ENCODE data around the gene GOLT1A.

The GOLT1A gene

GRCh38 chr1:204213668-204214662 lies at the start of gene GOLT1A:
Gene GOLT1A (minus strand): TSS chr1:204213988. CDS start chr1:204213906, 82 bp downstream.
- Histone ChIP-seq H3K27ac (ENCODE audit: low read depth, low read length) (no peak within 1 kb of the TSS), H3K4me1 (ENCODE audit: control insufficient read depth, insufficient read depth, low read length) (peaks cover 6% of the 10 kb centered on the region; the same call in 1 of the 2 replicates), H3K4me3 (ENCODE audit: low read depth, low read length) (peak within 1 kb of the TSS; percentile 71), H3K9me3 (ENCODE audit: control insufficient read depth, insufficient read depth, low read depth, low read length) (no peaks in the 10 kb centered on the region), H3K27me3 (ENCODE audit: control insufficient read depth, insufficient read depth, low read length) (peaks cover 7% of the 10 kb centered on the region; the same call in 1 of the 2 replicates), H3K36me3 (ENCODE audit: control insufficient read depth, insufficient read depth, low read length) (no peaks in the 10 kb centered on the region), H3K9ac (ENCODE audit: low read length) (no peak within 1 kb of the TSS)

GRCh38 chr1:204263254-204263910 lies 49.6 kb upstream of the GOLT1A start:
- Histone ChIP-seq H3K9ac (ENCODE audit: low read length) (no peak overlapping the region), H3K27ac (ENCODE audit: low read depth, low read length) (no peak overlapping the region)

GRCh38 chr1:204262506-204263253 lies 48.9 kb upstream of the GOLT1A start:
- Histone ChIP-seq H3K36me3 (ENCODE audit: control insufficient read depth, insufficient read depth, low read length) (no peaks in the 10 kb centered on the region), H3K27ac (ENCODE audit: low read depth, low read length) (no peak overlapping the region), H3K9ac (ENCODE audit: low read length) (no peak overlapping the region), H3K4me3 (ENCODE audit: low read depth, low read length) (no peak overlapping the region), H3K4me1 (ENCODE audit: control insufficient read depth, insufficient read depth, low read length) (peaks cover 7% of the 10 kb centered on the region; the same call in 1 of the 2 replicates), H3K9me3 (ENCODE audit: control insufficient read depth, insufficient read depth, low read depth, low read length) (no peaks in the 10 kb centered on the region), H3K27me3 (ENCODE audit: control insufficient read depth, insufficient read depth, low read length) (peaks cover 3% of the 10 kb centered on the region; the same call in 1 of the 2 replicates)

More at GRCh38 chr1:204263254-204263910, 49.6 kb upstream of the GOLT1A start:
- no peak overlapping the region for H3K4me3 ChIP-seq (ENCODE audit: low read depth, low read length)
- no peaks in the 10 kb centered on the region for H3K9me3 ChIP-seq (ENCODE audit: control insufficient read depth, insufficient read depth, low read depth, low read length)
- no peaks in the 10 kb centered on the region for H3K36me3 ChIP-seq (ENCODE audit: control insufficient read depth, insufficient read depth, low read length)
- peaks cover 3% of the 10 kb centered on the region; the same call in 1 of the 2 replicates for H3K27me3 ChIP-seq (ENCODE audit: control insufficient read depth, insufficient read depth, low read length)
- peaks cover 7% of the 10 kb centered on the region; the same call in 1 of the 2 replicates for H3K4me1 ChIP-seq (ENCODE audit: control insufficient read depth, insufficient read depth, low read length)

GRCh38 chr1:204261746-204262505 lies 48.1 kb upstream of the GOLT1A start:
- Histone ChIP-seq H3K9ac (ENCODE audit: low read length) (no peak overlapping the region), H3K4me3 (ENCODE audit: low read depth, low read length) (no peak overlapping the region), H3K27me3 (ENCODE audit: control insufficient read depth, insufficient read depth, low read length) (peaks cover under 1% of the 10 kb centered on the region; the same call in 1 of the 2 replicates), H3K4me1 (ENCODE audit: control insufficient read depth, insufficient read depth, low read length) (peaks cover 7% of the 10 kb centered on the region; the same call in 1 of the 2 replicates), H3K9me3 (ENCODE audit: control insufficient read depth, insufficient read depth, low read depth, low read length) (no peaks in the 10 kb centered on the region), H3K27ac (ENCODE audit: low read depth, low read length) (no peak overlapping the region), H3K36me3 (ENCODE audit: control insufficient read depth, insufficient read depth, low read length) (no peaks in the 10 kb centered on the region)

GRCh38 chr1:204261266-204261665 lies 47.5 kb upstream of the GOLT1A start:
- H3K27ac ChIP-seq (ENCODE audit: low read depth, low read length): no peak overlapping the region
- H3K4me1 ChIP-seq (ENCODE audit: control insufficient read depth, insufficient read depth, low read length): peaks cover 13% of the 10 kb centered on the region
- no peak overlapping the region for H3K9ac ChIP-seq (ENCODE audit: low read length)
- H3K36me3 ChIP-seq (ENCODE audit: control insufficient read depth, insufficient read depth, low read length): no peaks in the 10 kb centered on the region
- H3K9me3 ChIP-seq (ENCODE audit: control insufficient read depth, insufficient read depth, low read depth, low read length): no peaks in the 10 kb centered on the region
- no peak overlapping the region for H3K4me3 ChIP-seq (ENCODE audit: low read depth, low read length)
- no peaks in the 10 kb centered on the region for H3K27me3 ChIP-seq (ENCODE audit: control insufficient read depth, insufficient read depth, low read length)

GRCh38 chr1:204260601-204261197 lies 46.9 kb upstream of the GOLT1A start:
- H3K36me3 ChIP-seq (ENCODE audit: control insufficient read depth, insufficient read depth, low read length): no peaks in the 10 kb centered on the region
- no peaks in the 10 kb centered on the region for H3K27me3 ChIP-seq (ENCODE audit: control insufficient read depth, insufficient read depth, low read length)
- no peaks in the 10 kb centered on the region for H3K9me3 ChIP-seq (ENCODE audit: control insufficient read depth, insufficient read depth, low read depth, low read length)
- H3K27ac ChIP-seq (ENCODE audit: low read depth, low read length): no peak overlapping the region
- H3K9ac ChIP-seq (ENCODE audit: low read length): no peak overlapping the region
- no peak overlapping the region for H3K4me3 ChIP-seq (ENCODE audit: low read depth, low read length)
- H3K4me1 ChIP-seq (ENCODE audit: control insufficient read depth, insufficient read depth, low read length): peaks cover 19% of the 10 kb centered on the region

GRCh38 chr1:204259782-204260181 lies 46.0 kb upstream of the GOLT1A start:
- no peaks in the 10 kb centered on the region for H3K9me3 ChIP-seq (ENCODE audit: control insufficient read depth, insufficient read depth, low read depth, low read length)
- peaks cover 28% of the 10 kb centered on the region for H3K4me1 ChIP-seq (ENCODE audit: control insufficient read depth, insufficient read depth, low read length)
- H3K27ac ChIP-seq (ENCODE audit: low read depth, low read length): no peak overlapping the region
- H3K36me3 ChIP-seq (ENCODE audit: control insufficient read depth, insufficient read depth, low read length): no peaks in the 10 kb centered on the region
- H3K27me3 ChIP-seq (ENCODE audit: control insufficient read depth, insufficient read depth, low read length): no peaks in the 10 kb centered on the region
- no peak overlapping the region for H3K9ac ChIP-seq (ENCODE audit: low read length)
- H3K4me3 ChIP-seq (ENCODE audit: low read depth, low read length): no peak overlapping the region

GRCh38 chr1:204259196-204259595 lies 45.4 kb upstream of the GOLT1A start:
- no peaks in the 10 kb centered on the region for H3K36me3 ChIP-seq (ENCODE audit: control insufficient read depth, insufficient read depth, low read length)
- H3K4me3 ChIP-seq (ENCODE audit: low read depth, low read length): no peak overlapping the region
- H3K9me3 ChIP-seq (ENCODE audit: control insufficient read depth, insufficient read depth, low read depth, low read length): no peaks in the 10 kb centered on the region
- peaks cover 34% of the 10 kb centered on the region for H3K4me1 ChIP-seq (ENCODE audit: control insufficient read depth, insufficient read depth, low read length)
- H3K27me3 ChIP-seq (ENCODE audit: control insufficient read depth, insufficient read depth, low read length): no peaks in the 10 kb centered on the region
- no peak overlapping the region for H3K27ac ChIP-seq (ENCODE audit: low read depth, low read length)
- H3K9ac ChIP-seq (ENCODE audit: low read length): no peak overlapping the region

GRCh38 chr1:204258213-204259115 lies 44.7 kb upstream of the GOLT1A start:
- H3K4me1 ChIP-seq (ENCODE audit: control insufficient read depth, insufficient read depth, low read length): peaks cover 40% of the 10 kb centered on the region
- H3K27me3 ChIP-seq (ENCODE audit: control insufficient read depth, insufficient read depth, low read length): no peaks in the 10 kb centered on the region

More at GRCh38 chr1:204258213-204259115, 44.7 kb upstream of the GOLT1A start:
- H3K27ac ChIP-seq (ENCODE audit: low read depth, low read length): no peak overlapping the region
- no peaks in the 10 kb centered on the region for H3K36me3 ChIP-seq (ENCODE audit: control insufficient read depth, insufficient read depth, low read length)
- no peaks in the 10 kb centered on the region for H3K9me3 ChIP-seq (ENCODE audit: control insufficient read depth, insufficient read depth, low read depth, low read length)
- H3K4me3 ChIP-seq (ENCODE audit: low read depth, low read length): no peak overlapping the region
- no peak overlapping the region for H3K9ac ChIP-seq (ENCODE audit: low read length)
